NCI-H2029 treated with DMSO at 0.1 percent for 48 hours (cell line): ENCODE measurements around the gene LSM7.
A peak's percentile ranks its signal among the peaks of the same experiment; 100 is the strongest.

Source experiments
- DNase-seq: peaks from one replicate; lab custom pipeline; 2025; lab: John Stamatoyannopoulos, UW

The LSM7 gene

GRCh38 chr19:2276429-2276986 is 51.9 kb downstream of the LSM7 start:
- DNase-seq = no peak

GRCh38 chr19:2275588-2276428 is 52.6 kb downstream of the LSM7 start:
- no peak for DNase-seq

- DNase-seq = no peak
These were observed 53.4 kb downstream of the LSM7 start for GRCh38 chr19:2274931-2275535.

GRCh38 chr19:2274185-2274711 is 54.1 kb downstream of the LSM7 start:
- DNase-seq = no peak

- DNase-seq = peak; percentile 62
These were observed 54.8 kb downstream of the LSM7 start for GRCh38 chr19:2273356-2274184.
